Breast epithelium (tissue), 3 donors: ENCODE data around the gene ZNF587.

ENCODE experiments used
- CTCF ChIP-seq, 3 donors: fragments of 450-650 bp; IDR thresholded peaks; one replicate each; pipeline ENCODE4 v1.5.1; 2016 to 2017; ENCODE audit warnings: antibody characterized with exemption in 3 of 3, mild to moderate bottlenecking in 3 of 3, moderate library complexity in 3 of 3
- POLR2A ChIP-seq: fragments of 450-650 bp; IDR thresholded peaks from one replicate; pipeline ENCODE4 v1.6.1; 2016; ENCODE audit warnings: antibody characterized with exemption, mild to moderate bottlenecking, moderate library complexity
- POLR2AphosphoS5 ChIP-seq, 3 donors: sonication (generic); formaldehyde crosslinking; IDR thresholded peaks; one replicate each; pipeline ENCODE4 v1.6.1; 2017; ENCODE audit warnings: antibody characterized with exemption in 3 of 3

- TF ChIP-seq CTCF (IDR thresholded peaks at IDR 0.05) (no peak), POLR2A (no peak), POLR2AphosphoS5 (IDR thresholded peaks at IDR 0.05) (no peak)
Observed at GRCh38 chr19:57812226-57812625, 37.4 kb upstream of the ZNF587 start.
